MV-4-11 (cell line): Measurements from ENCODE around the gene RALBP1.
"Not testable (repeated sequence)": the region's sequence is repeated elsewhere in the genome, so short reads cannot be mapped to it uniquely, and the experiment has no call there.

Source experiments
- DNase-seq: peaks from one replicate; lab custom pipeline; 2025; lab: John Stamatoyannopoulos, UW

The RALBP1 gene

GRCh38 chr18:9454061-9454703 is 21.1 kb upstream of the RALBP1 start:
- no peak for DNase-seq

GRCh38 chr18:9455718-9456511 is 19.4 kb upstream of the RALBP1 start:
- DNase-seq = peak; percentile 21

- no peak for DNase-seq
These were observed 9.2 kb upstream of the RALBP1 start for GRCh38 chr18:9466127-9466526.

- DNase-seq = no peak
These were observed 8.5 kb upstream of the RALBP1 start for GRCh38 chr18:9466846-9467245.

GRCh38 chr18:9468998-9469397 is 6.3 kb upstream of the RALBP1 start:
- DNase-seq = no peak

GRCh38 chr18:9469685-9470084 is 5.6 kb upstream of the RALBP1 start:
- no peak for DNase-seq

- DNase-seq = peak; percentile 15
These were observed 968 bp upstream of the RALBP1 start for GRCh38 chr18:9474108-9474982.

- DNase-seq = peak; percentile 43
These were observed 604 bp downstream of the RALBP1 start for GRCh38 chr18:9475643-9476591.

- DNase-seq = not testable (repeated sequence)
These were observed 1.6 kb downstream of the RALBP1 start for GRCh38 chr18:9476949-9477348.

GRCh38 chr18:9477509-9477908 is 2.2 kb downstream of the RALBP1 start:
- DNase-seq = no peak

- no peak for DNase-seq
These were observed 3.2 kb downstream of the RALBP1 start for GRCh38 chr18:9478545-9478944.

- peak; percentile 75 for DNase-seq
These were observed 7.5 kb downstream of the RALBP1 start for GRCh38 chr18:9482790-9483189.

GRCh38 chr18:9483526-9483925 is 8.2 kb downstream of the RALBP1 start:
- DNase-seq = no peak

- peak; percentile 11 for DNase-seq
These were observed 9.5 kb downstream of the RALBP1 start for GRCh38 chr18:9484856-9485255.

- peak; percentile 18 for DNase-seq
These were observed 13.2 kb downstream of the RALBP1 start for GRCh38 chr18:9488538-9488937.

GRCh38 chr18:9494778-9495331 is 19.5 kb downstream of the RALBP1 start:
- DNase-seq = peak; percentile 98

- DNase-seq = no peak
These were observed 20.2 kb downstream of the RALBP1 start for GRCh38 chr18:9495465-9495864.

GRCh38 chr18:9495916-9496705 is 20.8 kb downstream of the RALBP1 start:
- no peak for DNase-seq

GRCh38 chr18:9506046-9506792 is 30.9 kb downstream of the RALBP1 start:
- no peak for DNase-seq
